GM12875 (cell line): Measurements from ENCODE around the gene BPI.

Source experiments
- H3K4me3 ChIP-seq: one replicate; pipeline ENCODE4 v1.5.1; 2011; ENCODE audit warnings: low read depth, low read length, control low read depth
- TF ChIP-seq, protein P1 (sequence below): IDR thresholded peaks from 2 replicates; pipeline ENCODE4 v1.5.1; 2011; ENCODE audit warnings: low read depth, mild to moderate bottlenecking, control low read depth, inconsistent platforms, low read length, moderate library complexity, borderline replicate concordance; ENCODE audit not compliant: insufficient read depth

Gene BPI

DNA sequence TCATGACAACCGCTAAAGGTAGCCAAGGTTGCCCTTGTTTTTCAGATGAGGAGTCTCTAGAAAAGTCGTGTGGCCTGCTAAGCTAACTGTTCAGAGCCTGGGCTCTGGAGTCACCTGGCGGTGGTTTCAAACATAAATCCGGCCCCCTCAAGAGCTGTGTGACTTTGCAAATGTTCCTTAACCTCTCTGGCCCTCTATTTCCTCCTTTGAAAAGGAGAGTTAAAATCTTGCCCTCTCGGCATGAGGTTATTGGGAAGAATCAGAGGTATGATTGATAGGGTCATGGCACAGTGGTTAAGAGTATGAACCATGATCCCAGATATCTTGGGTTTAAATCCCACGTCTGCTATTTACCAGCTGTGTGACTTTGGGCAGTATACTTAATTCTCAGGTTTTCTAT lies 36.7 kb downstream of the BPI start:
- TF ChIP-seq, protein P1, sequence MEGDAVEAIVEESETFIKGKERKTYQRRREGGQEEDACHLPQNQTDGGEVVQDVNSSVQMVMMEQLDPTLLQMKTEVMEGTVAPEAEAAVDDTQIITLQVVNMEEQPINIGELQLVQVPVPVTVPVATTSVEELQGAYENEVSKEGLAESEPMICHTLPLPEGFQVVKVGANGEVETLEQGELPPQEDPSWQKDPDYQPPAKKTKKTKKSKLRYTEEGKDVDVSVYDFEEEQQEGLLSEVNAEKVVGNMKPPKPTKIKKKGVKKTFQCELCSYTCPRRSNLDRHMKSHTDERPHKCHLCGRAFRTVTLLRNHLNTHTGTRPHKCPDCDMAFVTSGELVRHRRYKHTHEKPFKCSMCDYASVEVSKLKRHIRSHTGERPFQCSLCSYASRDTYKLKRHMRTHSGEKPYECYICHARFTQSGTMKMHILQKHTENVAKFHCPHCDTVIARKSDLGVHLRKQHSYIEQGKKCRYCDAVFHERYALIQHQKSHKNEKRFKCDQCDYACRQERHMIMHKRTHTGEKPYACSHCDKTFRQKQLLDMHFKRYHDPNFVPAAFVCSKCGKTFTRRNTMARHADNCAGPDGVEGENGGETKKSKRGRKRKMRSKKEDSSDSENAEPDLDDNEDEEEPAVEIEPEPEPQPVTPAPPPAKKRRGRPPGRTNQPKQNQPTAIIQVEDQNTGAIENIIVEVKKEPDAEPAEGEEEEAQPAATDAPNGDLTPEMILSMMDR, result no peak
- no peak overlapping the region for H3K4me3 ChIP-seq

- TF ChIP-seq, protein P1, result no peak
- H3K4me3 ChIP-seq, result no peak overlapping the region
These were observed 38.3 kb downstream of the BPI start for GRCh38 chr20:38342216-38342615.

DNA sequence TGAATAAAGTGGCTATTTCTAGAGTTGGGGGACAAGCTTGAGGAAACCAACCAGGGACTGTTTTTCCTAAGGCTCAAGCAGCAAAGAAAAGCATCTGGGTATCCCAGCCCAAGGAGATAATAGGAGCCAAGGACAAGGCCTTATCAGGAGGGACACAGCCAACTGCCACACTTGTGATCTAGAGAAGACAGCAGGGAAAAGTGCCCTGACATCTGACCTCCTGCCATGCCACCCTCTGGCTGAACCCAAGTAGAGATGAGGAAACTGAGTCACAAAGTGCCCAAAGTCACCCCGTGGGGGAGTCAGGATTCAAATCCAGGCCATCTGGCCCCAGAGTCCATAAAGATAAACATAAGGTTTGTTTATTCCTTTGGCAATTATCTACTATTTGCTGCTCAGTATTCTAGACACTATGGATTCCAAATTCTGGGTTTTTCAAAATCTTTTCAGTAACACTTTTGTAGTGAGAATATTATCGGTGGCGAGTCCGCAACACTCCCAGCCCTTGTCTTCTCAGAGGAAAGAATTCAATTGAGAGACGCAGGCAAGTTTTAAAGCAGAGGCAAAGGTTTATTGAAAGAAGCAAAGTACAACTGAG lies 38.9 kb downstream of the BPI start:
- H3K4me3 ChIP-seq, result no peak overlapping the region

GRCh38 chr20:38343311-38344106 lies 39.6 kb downstream of the BPI start:
- no peak overlapping the region for H3K4me3 ChIP-seq
- TF ChIP-seq, protein P1, result no peak

More for the DNA sequence above, 38.9 kb downstream of the BPI start:
- TF ChIP-seq, protein P1, result no peak

- H3K4me3 ChIP-seq, result no peak overlapping the region
- TF ChIP-seq, protein P1, result no peak
These were observed 40.2 kb downstream of the BPI start for GRCh38 chr20:38344107-38344701.

- H3K4me3 ChIP-seq, result no peak overlapping the region
These were observed 41.7 kb downstream of the BPI start for GRCh38 chr20:38345643-38346042.

More at GRCh38 chr20:38345643-38346042, 41.7 kb downstream of the BPI start:
- TF ChIP-seq, protein P1, result no peak
